Measurements from ENCODE around the gene WFIKKN1. TPM values are rescaled to one million over a fixed set of nuclear protein-coding genes. Genes with fewer than 3 reads are reported as not detected.
A peak's percentile ranks its signal among the peaks of the same experiment; 100 is the strongest.

Gene WFIKKN1
- total and polyA plus RNA-seq, 2 of the 4 experiments (the other 2 are of a cell fraction) = 0.10 TPM; not detected in 1

DNA sequence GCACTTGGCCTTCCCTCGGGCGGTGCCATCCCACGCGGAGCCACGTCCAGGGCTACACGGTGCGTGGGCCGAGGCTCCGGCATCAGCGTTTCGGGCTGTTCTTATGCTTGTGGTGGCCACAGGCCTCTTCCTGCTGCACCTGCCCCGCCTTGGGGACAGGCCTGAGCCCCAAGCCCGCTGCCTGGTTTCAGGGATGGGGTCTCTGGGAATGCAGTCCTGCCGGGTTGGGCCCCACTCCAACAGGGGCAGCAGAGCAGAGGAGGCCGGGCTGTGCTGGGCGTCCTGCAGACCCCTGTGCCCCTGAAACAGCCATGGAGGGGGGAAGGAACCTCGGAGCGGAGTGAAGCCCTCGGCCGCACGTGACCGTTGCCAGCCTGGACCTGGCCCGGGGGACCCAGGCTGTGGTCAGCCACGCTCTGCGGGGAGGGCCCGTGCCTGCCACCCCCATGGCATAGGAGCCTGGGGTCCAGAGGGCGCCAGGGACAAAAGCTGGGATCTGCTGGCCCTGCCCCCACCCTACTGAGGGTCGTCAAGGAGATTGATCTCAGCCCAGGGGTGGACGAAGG is 453 bp upstream of the WFIKKN1 start:
- ChIA-PET POLR2A (ENCODE audit: unreplicated experiment) (no interaction called here), CTCF (no interaction called here)
- Histone ChIP-seq H4K20me1 (ENCODE audit: insufficient read depth, low read length) (peaks cover 3% of the 10 kb centered on the region; the same call in 1 of the 2 replicates), H3K56ac (ENCODE audit: extremely low read depth, insufficient read depth, low read length) (no peak overlapping the region), H2AK9ac (replicated peaks; ENCODE audit: low read depth, low read length, poor library complexity) (peak overlapping the region; percentile 81), H3K14ac (replicated peaks; ENCODE audit: low read depth, low read length) (no peak overlapping the region), H4K8ac (ENCODE audit: low read depth in 2 of 2, low read length in 2 of 2) (no peak overlapping the region), H3K36me3 (ENCODE audit: control insufficient read depth, insufficient read depth, low read length) (peaks cover 19% of the 10 kb centered on the region; the same call in 1 of the 2 replicates), H4K91ac (ENCODE audit: insufficient read depth, low read depth, low read length) (no peak overlapping the region), H3K4me1 (ENCODE audit: control insufficient read depth, insufficient read depth, low read length) (peaks cover 31% of the 10 kb centered on the region), H2BK20ac (ENCODE audit: low read depth, low read length) (no peak overlapping the region), H3K79me1 (ENCODE audit: low read depth in 1 of 2, low read length in 2 of 2) (peaks cover 3 to 29% of the 10 kb centered on the region in 2 experiments; a peak in 2 of 4 replicates), H2BK5ac (ENCODE audit: low read depth, low read length, poor library complexity, severe bottlenecking) (no peak overlapping the region), H3K27me3 (ENCODE audit: control insufficient read depth, insufficient read depth, low read length) (no peaks in the 10 kb centered on the region), H2BK120ac (ENCODE audit: low read depth, low read length) (no peak overlapping the region), H3K27ac (ENCODE audit: insufficient read depth, low read length) (no peak overlapping the region), H3K9me1 (ENCODE audit: insufficient read depth, low read length) (no peaks in the 10 kb centered on the region; the same call in 1 of the 2 replicates), H2AK5ac (ENCODE audit: low read depth, low read length) (no peak overlapping the region), H3K4ac (ENCODE audit: low read depth, low read length) (no peak overlapping the region), H2AFZ (replicated peaks; ENCODE audit: low read length, poor library complexity) (no peak overlapping the region), H3K4me2 (ENCODE audit: low read depth, low read length) (no peak overlapping the region), H3K4me3 (ENCODE audit: insufficient read depth, low read depth, low read length) (no peak overlapping the region), H3K9me3 (ENCODE audit: control insufficient read depth, insufficient read depth, low read length) (no peaks in the 10 kb centered on the region), H3K9ac (ENCODE audit: low read depth, low read length) (no peak overlapping the region), H3K18ac (ENCODE audit: low read depth, low read length) (no peak overlapping the region), H2BK15ac (ENCODE audit: low read depth, low read length) (no peak overlapping the region), H4K5ac (ENCODE audit: low read depth, low read length) (no peak overlapping the region), H3K23ac (ENCODE audit: low read depth, low read length) (no peak overlapping the region)
- TF ChIP-seq RAD21 (IDR thresholded peaks at IDR 0.05; ENCODE audit: low read length) = no peak
- no peak for TF ChIP-seq CEBPB (IDR thresholded peaks at IDR 0.05; ENCODE audit: low read depth, low read length)
- no peak for TF ChIP-seq MAFK (IDR thresholded peaks at IDR 0.05; ENCODE audit: low read depth, low read length)
- TF ChIP-seq CHD1 (IDR thresholded peaks at IDR 0.05; ENCODE audit: low read depth, low read length) = no peak
- no peak for TF ChIP-seq MAZ (IDR thresholded peaks at IDR 0.05; ENCODE audit: borderline replicate concordance, low read depth, low read length)
- TF ChIP-seq, protein P1, sequence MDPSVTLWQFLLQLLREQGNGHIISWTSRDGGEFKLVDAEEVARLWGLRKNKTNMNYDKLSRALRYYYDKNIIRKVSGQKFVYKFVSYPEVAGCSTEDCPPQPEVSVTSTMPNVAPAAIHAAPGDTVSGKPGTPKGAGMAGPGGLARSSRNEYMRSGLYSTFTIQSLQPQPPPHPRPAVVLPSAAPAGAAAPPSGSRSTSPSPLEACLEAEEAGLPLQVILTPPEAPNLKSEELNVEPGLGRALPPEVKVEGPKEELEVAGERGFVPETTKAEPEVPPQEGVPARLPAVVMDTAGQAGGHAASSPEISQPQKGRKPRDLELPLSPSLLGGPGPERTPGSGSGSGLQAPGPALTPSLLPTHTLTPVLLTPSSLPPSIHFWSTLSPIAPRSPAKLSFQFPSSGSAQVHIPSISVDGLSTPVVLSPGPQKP (IDR thresholded peaks at IDR 0.05; ENCODE audit: borderline replicate concordance, low read depth, low read length) = no peak
- no peak for TF ChIP-seq RFX5 (IDR thresholded peaks at IDR 0.05; ENCODE audit: low read depth, low read length)
- no TSS peak for BruUV-seq (replicated peaks)
- in situ Hi-C loops (cut with MboI; ENCODE audit: low sequenced_read_pairs) (no loop called here), dilution Hi-C loops (cut with HindIII; ENCODE audit: low sequenced_read_pairs, unreplicated experiment) (no loop called here), intact Hi-C loops (cut with micrococcal nuclease) (no loop called here)
- DNase-seq (no peak), ATAC-seq (ENCODE audit: low read depth) (no peak)
- WGBS, 2 experiments (ENCODE audit: extremely low coverage in 2 of 2, insufficient read length in 1 of 2) = 59% methylated on average over 17 of the region's 29 CpGs; no CpG with 5 or more reads in 1 of the 2 experiments
